NCI-H69 (cell line): ENCODE results near the gene JAGN1.
"Not testable (repeated sequence)": the region's sequence is repeated elsewhere in the genome, so short reads cannot be mapped to it uniquely, and the experiment has no call there.

Experiments used
- DNase-seq: peaks from one replicate; lab custom pipeline; 2025; lab: John Stamatoyannopoulos, UW

The JAGN1 gene

DNA sequence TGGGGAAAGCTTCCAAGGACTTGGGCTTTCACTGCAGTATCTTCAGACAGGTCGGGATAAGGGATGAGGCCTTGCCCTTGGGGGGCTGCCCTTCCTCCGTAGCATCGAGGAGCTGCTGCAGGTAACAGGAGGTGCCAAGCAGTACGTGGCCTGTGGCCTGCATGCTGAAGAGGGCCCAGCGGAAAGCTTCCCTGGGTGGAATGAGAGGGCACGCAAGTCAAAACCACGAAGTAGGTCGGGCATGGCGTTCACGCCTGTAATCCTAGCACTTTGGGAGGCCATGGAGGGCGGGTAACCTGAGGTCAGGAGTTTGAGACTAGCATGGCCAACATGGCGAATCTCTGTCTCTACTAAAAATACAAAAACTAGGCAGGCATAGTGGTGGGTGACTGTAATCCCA lies 23.3 kb upstream of the JAGN1 start:
- no peak for DNase-seq

DNA sequence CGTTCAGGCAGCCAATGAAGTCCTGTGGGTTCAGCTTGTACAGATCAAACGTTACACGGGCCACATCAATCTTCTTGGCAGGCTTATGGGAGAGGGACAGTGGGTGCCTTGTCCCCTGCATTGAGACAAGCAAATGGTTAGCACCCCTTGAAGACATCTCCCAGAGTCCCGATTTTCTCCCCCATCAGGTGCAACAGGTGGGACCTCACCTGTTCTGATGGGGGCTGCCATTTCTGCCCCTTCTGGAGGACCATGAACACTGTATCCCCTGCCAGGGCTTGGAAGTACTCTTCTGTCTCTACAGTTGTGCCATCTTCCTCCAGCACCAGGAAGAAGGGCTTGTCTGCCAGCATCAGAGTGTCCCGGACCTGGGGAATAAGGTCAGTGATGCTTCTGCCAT lies 20.5 kb upstream of the JAGN1 start:
- no peak for DNase-seq

DNA sequence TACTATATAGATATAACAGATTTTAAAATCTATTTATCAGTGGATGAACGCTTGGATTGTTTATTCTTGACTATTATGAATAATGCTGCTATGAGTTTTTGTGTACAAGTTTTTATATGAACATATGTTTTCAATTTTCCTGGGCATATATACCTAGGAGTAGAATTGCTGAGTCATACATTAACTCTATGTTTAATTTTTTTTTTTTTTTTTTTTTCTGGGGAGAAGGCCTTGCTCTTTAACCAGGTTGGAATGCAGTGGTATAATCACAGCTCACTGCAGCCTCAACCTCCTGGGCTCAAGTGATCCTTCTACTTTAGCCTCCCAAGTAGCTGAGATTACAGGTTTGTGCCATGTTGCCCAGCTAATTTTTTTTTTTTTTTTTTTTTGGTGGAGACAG lies 19.4 kb upstream of the JAGN1 start:
- DNase-seq: no peak

DNA sequence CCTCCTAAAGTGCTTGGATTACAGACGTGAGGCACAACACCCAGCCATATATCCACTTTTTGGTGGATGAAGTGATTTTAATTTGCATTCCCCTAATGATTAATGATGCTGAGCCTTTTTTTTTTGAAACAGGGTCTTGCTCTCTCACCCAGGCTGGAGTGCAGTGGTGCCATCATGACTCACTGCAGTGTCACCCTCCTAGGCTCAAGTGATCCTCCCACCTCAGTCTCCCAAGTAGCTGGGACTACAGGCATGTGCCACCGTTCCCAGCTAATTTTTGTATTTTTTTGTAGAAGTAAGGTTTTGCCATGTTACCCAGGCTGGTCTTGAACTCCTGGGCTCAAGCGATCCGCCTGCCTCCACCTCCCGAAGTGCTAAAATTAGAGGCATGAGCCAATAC lies 18.3 kb upstream of the JAGN1 start:
- not testable (repeated sequence) for DNase-seq

DNA sequence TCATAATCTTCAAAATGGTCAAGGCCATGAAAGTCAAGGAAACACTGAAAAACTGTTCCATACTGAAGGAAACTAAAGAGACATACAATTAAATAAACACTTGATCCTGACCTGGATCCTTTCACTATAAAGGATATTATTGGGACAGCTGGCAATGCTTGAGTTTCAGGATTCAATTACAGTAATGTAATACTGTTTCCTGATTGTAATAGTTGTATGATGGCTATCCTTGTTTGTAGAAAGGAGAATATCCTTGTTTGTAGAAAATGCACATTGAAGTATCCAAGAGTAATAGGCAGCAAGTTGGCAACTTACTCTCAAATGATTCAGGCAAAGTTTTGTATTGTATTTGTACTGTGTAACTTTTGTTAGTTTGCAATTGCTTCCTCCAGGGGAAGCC lies 15.0 kb upstream of the JAGN1 start:
- DNase-seq: peak; percentile 44

DNA sequence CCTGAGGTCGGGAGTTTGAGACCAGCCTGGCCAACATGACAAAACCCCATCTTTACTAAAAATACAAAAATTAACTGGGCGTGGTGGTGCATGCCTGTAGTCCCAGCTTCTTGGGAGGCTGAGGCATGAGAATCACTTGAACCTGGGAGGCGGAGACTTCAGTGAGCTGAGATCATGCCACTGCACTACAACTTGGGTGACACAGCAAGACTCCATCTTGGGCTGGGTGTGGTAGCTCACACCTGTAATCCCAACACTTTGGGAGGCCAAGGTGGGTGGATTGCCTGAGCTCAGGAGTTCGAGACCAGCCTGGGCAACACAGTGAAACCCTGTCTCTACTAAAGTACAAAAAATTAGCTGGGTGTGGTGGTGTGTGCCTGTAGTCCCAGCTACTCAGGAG lies 14.2 kb upstream of the JAGN1 start:
- DNase-seq: not testable (repeated sequence)

DNA sequence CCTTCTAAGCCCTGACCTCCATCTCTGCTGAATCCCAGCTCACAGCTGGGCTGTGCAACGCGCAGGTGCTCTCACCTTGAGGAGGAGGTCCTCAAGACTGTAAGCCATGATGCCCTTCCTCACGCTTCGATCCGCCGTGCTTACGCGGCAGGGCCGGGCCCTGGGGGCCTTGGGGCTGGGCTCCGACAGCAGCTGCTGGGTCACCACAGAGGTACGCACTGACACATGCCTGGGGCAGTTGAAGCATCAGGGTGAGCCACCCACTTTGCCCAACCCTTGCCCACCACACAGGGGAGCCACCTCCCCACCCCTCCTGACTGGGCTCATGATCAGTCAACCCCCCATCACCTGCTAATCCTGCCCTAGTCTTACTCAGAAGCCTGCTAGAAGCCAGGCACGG lies 13.4 kb upstream of the JAGN1 start:
- no peak for DNase-seq

DNA sequence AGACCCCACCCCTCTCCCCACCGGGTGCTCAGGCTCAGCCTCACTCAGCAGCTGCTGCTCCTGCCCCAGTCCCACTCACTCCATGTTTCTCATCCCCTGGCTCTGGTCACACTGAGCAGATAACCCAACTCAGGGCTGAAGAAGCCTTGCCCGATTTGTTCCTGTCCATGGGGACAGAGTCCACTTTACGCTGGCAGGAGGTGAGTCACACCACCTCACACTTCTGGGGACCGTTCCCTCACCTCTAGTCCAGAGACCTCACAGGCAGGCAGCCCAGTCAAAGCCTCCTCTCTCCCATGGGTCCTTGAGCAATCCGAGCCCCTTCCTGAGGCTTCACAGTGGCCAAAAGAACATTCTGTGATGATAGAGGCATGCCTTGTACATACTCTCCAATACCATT lies 11.7 kb upstream of the JAGN1 start:
- no peak for DNase-seq

DNA sequence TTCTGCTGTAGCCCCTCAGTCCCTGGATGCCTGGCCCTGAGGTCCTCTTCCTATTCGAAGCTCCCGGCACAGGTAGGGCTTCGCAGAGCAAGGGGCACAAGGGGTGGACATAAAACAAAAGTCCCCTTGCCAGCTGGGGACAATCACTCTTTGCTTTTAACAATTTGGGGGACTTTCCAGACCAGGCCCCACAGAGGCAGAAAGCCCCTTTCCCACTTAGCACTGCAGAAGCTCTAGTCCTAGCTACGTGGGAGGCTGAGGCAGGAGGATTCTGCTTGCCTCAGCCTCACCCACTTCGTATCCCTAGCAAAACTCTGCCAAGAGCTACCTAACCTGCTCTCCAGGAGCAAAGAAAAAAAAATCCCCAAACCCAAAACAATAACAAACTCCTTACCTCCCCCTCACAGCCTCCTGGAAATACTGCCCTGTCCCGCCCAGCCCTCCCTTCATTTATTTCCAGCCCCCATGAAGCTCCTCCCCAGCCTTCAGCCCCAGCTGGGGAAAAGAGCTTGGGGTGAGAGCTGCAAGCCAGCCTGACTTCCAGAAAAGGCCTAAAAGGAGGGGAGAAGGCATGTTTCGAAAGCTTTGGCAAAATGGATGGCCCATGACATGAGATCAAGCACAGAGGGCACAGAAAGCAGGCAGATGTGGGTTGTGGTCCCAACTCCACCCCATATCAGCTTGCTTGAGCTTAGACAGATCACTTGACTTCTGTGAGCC lies 10.4 kb upstream of the JAGN1 start, which contains the start of gene CIDEC:
CIDEC (minus strand) TSS at position 424 of the 720 bp plus-strand sequence. CDS start 1,767 bp downstream, outside the sequence.
- DNase-seq: no peak

DNA sequence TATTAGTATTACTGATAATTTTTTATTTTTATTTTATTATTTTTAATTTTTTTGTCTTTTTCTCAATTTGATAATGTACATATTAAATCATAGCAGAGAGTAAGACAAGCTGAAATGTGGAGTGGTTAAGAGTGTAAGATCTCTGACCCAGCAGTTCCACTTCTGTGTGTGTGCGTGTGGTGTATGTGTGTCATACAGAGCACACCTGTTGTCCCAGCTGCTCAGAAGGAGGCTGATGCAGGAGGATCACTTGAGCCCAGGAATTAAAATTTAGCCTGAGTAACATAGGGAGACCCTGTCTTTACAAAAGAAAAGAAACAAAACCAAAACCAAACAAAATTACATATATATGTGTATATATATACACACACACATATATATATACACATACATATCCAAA lies 9.0 kb upstream of the JAGN1 start:
- peak; percentile 18 for DNase-seq

DNA sequence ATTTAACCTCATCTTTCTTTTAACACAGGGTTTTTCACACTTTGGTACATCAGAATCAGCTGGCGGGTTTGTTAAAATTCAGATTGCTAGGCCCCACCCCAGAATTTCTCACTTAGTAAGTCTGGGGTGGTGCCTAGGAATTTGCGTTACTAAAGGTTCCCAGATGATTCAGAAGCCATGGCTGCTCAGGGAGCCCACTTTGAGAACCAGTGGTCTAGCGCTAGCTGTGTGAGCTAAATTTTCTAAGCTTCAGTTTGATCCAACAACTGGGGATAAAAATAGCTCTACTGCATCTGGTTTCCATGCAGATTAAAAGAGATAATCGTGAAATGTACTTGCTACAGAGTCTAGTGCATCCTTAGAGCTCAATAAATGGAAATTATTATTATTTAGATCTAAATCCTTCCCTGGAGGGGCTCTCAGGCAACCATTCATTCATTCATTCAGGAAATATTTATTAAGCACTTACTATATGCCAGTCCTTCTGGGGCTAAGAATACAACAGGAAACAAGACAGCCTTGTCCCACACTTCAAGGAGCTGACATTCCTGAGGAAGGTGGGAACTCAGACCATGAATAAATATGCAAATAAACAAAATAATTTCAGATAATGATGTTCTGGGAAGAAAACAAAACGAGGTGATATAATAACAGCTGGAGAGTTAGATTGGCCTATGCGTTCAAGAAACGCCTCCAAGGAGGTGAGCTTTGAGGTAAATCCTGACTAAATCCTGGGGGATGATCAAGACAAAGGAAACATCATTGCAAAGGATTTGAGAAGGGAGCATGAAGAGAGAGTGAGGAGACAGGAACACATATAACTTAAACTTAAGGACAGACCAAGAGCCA lies 6.5 kb upstream of the JAGN1 start:
- no peak for DNase-seq

DNA sequence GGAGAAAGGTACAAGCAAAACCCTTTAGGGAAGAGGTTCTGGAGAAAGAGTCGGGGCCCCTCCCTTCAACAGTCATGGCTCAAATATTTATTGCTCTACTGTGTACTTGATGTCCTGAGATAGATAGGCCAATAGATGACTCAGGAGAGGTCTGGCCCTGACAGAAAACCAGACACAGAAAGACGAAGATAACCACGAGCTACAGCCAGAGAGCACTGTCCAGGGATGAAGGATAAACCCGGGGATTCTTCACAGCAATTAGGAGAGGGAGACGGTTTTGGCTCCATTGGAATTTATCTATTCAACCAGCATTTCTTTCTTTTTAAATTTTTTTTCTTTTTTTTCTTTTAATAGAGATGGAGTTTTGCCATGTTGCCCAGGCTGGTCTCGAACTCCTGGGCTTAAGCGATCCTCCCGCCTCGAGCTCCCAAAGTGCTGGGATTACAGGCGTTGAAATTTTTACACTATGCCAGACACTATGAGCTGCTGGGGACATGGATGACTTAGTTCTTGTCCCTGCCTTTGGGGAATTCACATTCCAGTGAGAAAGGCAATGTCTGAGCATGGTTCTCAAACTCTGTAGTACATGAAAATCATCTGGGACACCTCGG lies 5.8 kb upstream of the JAGN1 start:
- no peak for DNase-seq

DNA sequence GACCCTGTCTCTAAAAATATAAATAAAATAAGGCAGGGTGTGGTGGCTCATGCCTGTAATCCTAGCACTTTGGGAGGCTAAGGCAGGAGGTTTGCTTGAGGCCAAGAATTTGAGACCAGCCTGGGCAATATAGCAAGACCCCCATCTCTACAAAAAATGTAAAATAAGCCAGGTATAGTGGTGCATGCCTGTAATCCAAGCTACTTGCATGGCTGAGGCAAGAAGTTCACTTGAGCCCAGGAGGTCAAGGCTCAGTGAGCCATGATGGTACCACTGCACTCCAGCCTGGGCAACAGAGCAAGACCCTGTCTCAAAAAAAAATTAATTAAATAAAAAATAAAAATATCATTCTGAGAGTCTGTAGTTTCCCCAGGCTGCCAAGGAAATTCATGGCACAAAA lies 4.1 kb upstream of the JAGN1 start:
- DNase-seq: no peak

DNA sequence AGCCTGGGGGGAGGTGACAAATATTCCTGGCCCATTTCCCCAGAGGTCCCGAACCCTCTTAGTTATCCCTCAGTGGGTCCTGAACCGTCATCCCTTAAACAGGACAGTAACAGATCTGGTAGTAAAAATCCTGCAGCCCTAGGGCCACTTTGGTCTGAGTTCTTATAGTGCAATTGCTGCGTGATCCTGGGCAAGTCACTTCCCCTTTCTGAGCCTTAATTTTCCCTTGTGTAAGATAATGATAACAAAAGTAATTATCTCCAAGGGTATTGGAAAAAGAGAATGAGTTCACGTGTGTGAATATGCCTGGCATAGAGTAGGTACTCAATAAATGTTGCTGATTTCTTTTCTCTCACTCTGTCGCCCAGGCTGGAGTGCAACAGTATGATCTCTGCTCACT lies 2.9 kb upstream of the JAGN1 start:
- no peak for DNase-seq

DNA sequence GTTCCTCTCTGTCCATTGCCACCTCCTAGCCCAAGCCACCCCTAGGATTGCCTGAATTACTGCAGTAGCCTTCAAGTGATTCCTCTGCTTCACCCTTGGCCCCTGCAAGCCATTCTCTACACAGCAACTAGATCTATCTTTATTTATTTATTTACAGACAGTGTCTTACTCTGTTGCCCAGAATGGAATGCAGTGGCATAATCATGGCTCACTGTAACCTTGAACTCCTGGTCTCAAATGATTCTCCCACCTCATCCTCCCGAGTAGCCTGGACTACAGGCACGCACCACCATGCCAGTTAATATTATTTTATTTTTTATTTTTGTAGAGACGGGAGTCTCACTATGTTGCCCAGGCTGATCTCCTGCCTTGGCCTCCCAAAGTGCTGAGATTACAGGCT lies 1.9 kb upstream of the JAGN1 start:
- no peak for DNase-seq

DNA sequence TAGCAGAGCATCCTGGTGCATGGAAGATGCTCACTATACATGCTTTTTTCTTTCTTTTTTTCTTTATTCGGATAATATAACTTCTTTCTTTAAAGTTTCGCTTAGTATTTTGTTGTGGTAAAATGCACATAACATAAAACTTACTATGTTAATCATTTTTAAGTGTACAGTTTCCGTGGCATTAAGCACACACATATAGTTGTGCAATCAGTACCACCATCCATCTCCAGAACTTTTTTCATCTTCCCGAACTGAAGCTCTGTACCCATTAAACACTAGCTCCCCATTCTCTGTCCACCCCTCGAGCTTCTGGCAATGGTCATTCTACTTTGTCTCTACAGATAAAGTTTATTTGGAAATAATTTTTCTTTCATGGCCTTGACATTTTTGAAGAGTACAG lies 1.0 kb upstream of the JAGN1 start:
- no peak for DNase-seq

DNA sequence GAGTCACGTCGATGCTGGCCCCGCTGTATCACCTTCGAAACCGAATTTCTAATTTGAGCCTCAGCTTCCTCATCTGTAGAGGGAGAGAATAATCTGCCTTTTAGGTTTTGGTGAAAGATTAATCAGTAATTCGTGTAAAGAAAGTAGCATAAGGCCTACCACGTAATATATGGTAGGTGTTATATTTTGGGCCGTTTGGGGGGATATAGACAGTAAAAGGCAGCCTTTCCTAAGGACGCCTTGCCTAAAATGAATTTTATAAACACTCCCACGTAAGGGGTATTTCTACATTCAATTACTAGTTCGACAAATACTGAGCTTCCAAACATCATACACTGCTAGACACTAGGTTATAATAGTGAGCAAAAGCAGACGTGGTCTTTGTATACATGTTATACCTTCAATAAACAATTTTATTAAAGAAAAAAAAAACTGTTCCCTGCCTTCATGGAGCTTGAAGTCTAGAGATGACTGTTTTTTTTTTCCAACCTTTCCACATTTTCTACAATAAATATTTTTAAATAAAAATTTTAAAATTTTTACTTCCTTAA lies 737 bp downstream of the JAGN1 start:
- no peak for DNase-seq

DNA sequence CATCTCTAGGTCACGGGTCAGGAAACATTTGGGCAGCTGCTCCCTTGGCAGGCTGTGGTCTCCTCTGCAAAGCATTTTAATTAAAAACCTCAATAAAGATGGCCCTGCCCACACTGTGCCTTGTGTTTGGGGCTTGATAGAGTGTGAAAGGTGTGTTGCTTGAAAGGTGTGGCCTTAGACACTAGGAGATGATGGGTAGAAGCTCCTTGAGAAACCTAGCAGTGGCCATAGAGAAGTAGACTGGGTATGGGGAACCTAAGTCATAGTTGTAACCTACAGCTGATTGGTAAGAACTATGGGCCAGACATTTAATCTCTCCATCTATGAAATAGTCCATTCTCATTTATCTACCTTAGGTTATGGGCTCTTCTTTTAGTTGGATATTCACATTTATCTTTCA lies 3.3 kb downstream of the JAGN1 start:
- no peak for DNase-seq

DNA sequence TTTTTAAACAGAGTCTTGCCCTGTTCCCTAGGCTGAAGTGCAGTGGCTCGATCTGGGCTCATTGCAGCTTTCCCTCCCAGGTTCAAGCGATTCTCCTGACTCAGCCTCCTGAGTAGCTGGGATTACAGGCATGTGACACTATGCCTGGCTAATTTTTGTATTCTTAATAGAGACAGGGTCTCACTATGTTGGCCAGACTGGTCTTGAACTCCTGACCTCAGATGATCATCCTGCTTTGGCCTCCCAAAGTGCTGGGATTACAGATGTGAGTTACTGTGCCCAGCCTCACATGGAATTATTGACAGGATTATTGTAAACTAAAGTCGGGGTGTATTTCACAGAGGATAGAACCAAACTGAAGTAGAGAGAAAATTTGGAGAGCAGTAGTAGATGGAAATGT lies 5.3 kb downstream of the JAGN1 start:
- not testable (repeated sequence) for DNase-seq

DNA sequence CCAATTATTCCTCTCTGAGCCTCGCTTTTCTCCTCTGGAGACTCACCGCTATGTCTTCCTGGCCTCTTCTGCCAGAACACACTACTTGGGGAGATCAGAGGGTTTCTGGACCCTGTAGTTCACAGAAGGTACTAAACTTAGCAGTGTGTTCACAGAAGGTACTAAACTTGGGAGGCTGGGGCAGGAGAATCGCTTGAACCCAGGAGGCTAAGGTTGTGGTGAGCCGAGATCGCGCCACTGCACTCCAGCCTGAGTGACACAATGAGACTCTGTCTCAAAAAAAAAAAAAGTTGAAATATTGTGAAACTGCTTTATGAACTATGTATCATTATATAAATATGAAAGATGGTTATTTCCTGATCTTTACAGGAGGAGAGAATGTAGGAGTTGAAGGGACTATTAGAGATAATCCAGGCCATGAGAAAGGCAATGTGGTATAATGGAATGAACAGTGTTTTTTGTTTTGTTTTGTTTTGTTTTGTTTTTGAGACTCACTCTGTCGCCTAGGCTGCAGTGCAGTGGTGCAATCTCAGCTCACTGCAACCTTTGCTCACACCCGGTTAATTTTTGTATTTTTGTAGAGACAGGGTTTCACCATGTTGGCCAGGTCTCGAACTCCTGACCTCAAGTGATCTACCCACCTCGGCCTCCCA lies 6.5 kb downstream of the JAGN1 start:
- not testable (repeated sequence) for DNase-seq

DNA sequence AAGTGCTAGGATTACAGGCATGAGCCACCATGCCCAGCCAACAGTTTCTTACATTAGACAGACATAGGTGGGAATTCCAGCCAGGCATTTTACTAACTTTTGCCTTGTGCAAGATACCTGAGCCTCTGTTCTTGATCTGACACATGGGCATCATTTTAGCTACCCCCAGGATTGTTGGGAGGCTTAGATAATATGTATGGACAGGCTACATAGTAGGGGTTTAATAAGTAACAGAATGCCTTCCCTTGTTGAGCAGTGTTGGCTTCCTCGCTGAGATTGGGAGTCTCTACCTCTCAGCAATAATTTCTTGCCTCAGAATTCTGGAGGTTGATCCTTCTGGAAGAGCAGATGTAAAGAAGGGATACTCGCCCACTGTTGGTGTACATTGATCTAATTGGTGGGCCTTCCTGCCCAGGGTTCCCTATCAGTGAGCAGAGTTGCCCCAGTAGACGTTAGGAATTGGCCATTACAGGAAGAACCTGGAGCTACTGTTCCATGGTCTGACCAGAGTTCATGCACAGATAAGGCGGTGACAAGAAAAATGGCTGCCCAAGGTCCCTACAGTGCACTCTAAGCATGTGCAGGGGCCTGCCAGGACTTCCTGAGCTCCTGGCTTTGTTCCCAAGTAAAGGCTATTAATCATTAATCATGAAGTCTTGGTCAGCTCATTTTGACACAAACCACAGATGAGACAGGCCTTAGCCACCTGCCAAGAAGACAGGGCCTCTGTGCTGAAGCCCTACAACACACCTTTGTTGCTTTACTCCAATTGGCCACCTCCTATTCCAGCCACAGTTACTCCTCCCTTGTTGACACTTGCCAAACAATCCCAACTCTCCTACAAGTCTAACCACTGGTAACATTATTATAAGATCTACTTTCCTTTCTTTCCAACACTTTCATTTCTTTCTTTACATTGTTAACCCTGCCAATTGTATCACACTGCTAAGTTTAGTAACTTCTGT lies 7.3 kb downstream of the JAGN1 start:
- DNase-seq: peak; percentile 52
